CD8-positive, alpha-beta memory T cell (primary cell): ENCODE measurements around the gene HECW1. TPM values are rescaled to one million over a fixed set of nuclear protein-coding genes. Genes with fewer than 3 reads are reported as not detected.

Experiments used
- CTCF ChIA-PET: fragments of 350-600 bp; sonication (Branson Sonifier 250); formaldehyde crosslinking; loops from one replicate; lab custom pipeline; 2021; ENCODE audit warnings: antibody characterized with exemption; lab: Charles Lee
- POLR2A ChIA-PET: fragments of 350-600 bp; sonication (Branson Sonifier 250); formaldehyde crosslinking; loops from one replicate; lab custom pipeline; 2021; ENCODE audit warnings: antibody characterized with exemption; lab: Charles Lee
- DNase-seq, 5 donors: peaks; one replicate each; pipeline versions ENCODE4 v3.0.0 to v3.0.0-alpha.2; 2020 to 2022; ENCODE audit warnings: mixed read lengths in 1 of 5
- H3K27ac ChIP-seq: one replicate; pipeline ENCODE4 v1.7.0; 2013; ENCODE audit warnings: low read depth, mild to moderate bottlenecking, low read length, moderate library complexity
- H3K27me3 ChIP-seq: 2 replicates; pipeline ENCODE4 v1.7.0; 2013; ENCODE audit warnings: low read length, mild to moderate bottlenecking; ENCODE audit not compliant: insufficient read depth, poor library complexity, severe bottlenecking
- H3K36me3 ChIP-seq: 2 replicates; pipeline ENCODE4 v1.7.0; 2013; ENCODE audit warnings: mild to moderate bottlenecking, low read length, moderate library complexity; ENCODE audit not compliant: insufficient read depth
- H3K4me1 ChIP-seq: 2 replicates; pipeline ENCODE4 v1.7.0; 2013; ENCODE audit warnings: mild to moderate bottlenecking, low read length, moderate library complexity; ENCODE audit not compliant: insufficient read depth
- H3K4me3 ChIP-seq: 2 replicates; pipeline ENCODE4 v1.7.0; 2013; ENCODE audit warnings: mild to moderate bottlenecking, low read length
- H3K9me3 ChIP-seq: 2 replicates; pipeline ENCODE4 v1.7.0; 2013; ENCODE audit warnings: mild to moderate bottlenecking, low read length
- H3K27ac Mint-ChIP-seq, 8 donors: one replicate each; pipeline ENCODE4 v1.8.0; 2020 to 2021; ENCODE audit warnings: mixed read lengths in 8 of 8, mild to moderate bottlenecking in 6 of 8, inconsistent platforms in 3 of 8, moderate library complexity in 3 of 8
- H3K27me3 Mint-ChIP-seq, 2 donors: one replicate each; pipeline ENCODE4 v1.8.0; 2020 to 2021; ENCODE audit warnings: mixed read lengths in 2 of 2, mild to moderate bottlenecking in 1 of 2, moderate library complexity in 1 of 2
- H3K36me3 Mint-ChIP-seq, 3 donors: one replicate each; pipeline ENCODE4 v1.8.0; 2020 to 2021; ENCODE audit warnings: mixed read lengths in 3 of 3, inconsistent platforms in 1 of 3, mild to moderate bottlenecking in 1 of 3
- H3K4me1 Mint-ChIP-seq, 3 donors: one replicate each; pipeline ENCODE4 v1.8.0; 2020 to 2021; ENCODE audit warnings: mixed read lengths in 3 of 3, inconsistent platforms in 1 of 3, mild to moderate bottlenecking in 1 of 3
- H3K4me3 Mint-ChIP-seq, 7 donors: one replicate each; pipeline ENCODE4 v1.8.0; 2020 to 2021; ENCODE audit warnings: mixed read lengths in 7 of 7, mild to moderate bottlenecking in 6 of 7, moderate library complexity in 4 of 7, inconsistent platforms in 2 of 7
- H3K9me3 Mint-ChIP-seq, 5 donors: one replicate each; pipeline ENCODE4 v1.8.0; 2020 to 2022; ENCODE audit warnings: mixed read lengths in 5 of 5, mild to moderate bottlenecking in 3 of 5, moderate library complexity in 2 of 5, inconsistent platforms in 1 of 5
- polyA plus RNA-seq: library from polyadenylated mRNA; unstranded; fragments of 300-500 nt; fragmentation: Illumina TruSeq; gene quantifications from one replicate; pipeline ENCODE4 v1.2.3, GENCODE V29; 2021
- total RNA-seq, 2 experiments: library from RNA; stranded (reverse); gene quantifications; one replicate each; pipeline ENCODE4 v1.2.3, GENCODE V29; 2021

The HECW1 gene
- total and polyA plus RNA-seq, 3 experiments from 2014 or later = not detected

- no peaks in the 10 kb centered on the region for H3K4me1 Mint-ChIP-seq
- DNase-seq = no peak
- H3K4me3 ChIP-seq = no peak overlapping the region
- no peak overlapping the region for H3K4me3 Mint-ChIP-seq
- no peak overlapping the region for H3K27ac ChIP-seq
- no peaks in the 10 kb centered on the region for H3K9me3 ChIP-seq
- H3K36me3 ChIP-seq = no peaks in the 10 kb centered on the region
- H3K27me3 ChIP-seq = no peaks in the 10 kb centered on the region
- ChIA-PET CTCF (no interaction called here), POLR2A (no interaction called here)
- peaks cover 5 to 24% of the 10 kb centered on the region in 2 donors for H3K27me3 Mint-ChIP-seq
- no peaks in the 10 kb centered on the region for H3K4me1 ChIP-seq
- no peak overlapping the region for H3K27ac Mint-ChIP-seq
- no peaks in the 10 kb centered on the region for H3K9me3 Mint-ChIP-seq
- H3K36me3 Mint-ChIP-seq = no peaks in the 10 kb centered on the region
Observed at GRCh38 chr7:43469051-43469450, 356.6 kb downstream of the HECW1 start.

- POLR2A ChIA-PET = no interaction called here
- Histone ChIP-seq H3K27me3 (no peaks in the 10 kb centered on the region), H3K27ac (no peak overlapping the region), H3K4me3 (no peak overlapping the region), H3K36me3 (no peaks in the 10 kb centered on the region), H3K9me3 (no peaks in the 10 kb centered on the region), H3K4me1 (no peaks in the 10 kb centered on the region)
- Mint-ChIP-seq H3K27me3 (peaks cover 0 to 24% of the 10 kb centered on the region in 2 donors), H3K9me3 (no peaks in the 10 kb centered on the region), H3K4me3 (no peak overlapping the region), H3K36me3 (no peaks in the 10 kb centered on the region), H3K4me1 (no peaks in the 10 kb centered on the region), H3K27ac (peak overlapping the region in 1 of 8 donors; percentile 11)
- CTCF ChIA-PET = no interaction called here
- no peak for DNase-seq
Observed at GRCh38 chr7:43470110-43470509, 357.7 kb downstream of the HECW1 start.

- H3K36me3 Mint-ChIP-seq = no peaks in the 10 kb centered on the region
- CTCF ChIA-PET = no interaction called here
- Histone ChIP-seq H3K9me3 (no peaks in the 10 kb centered on the region), H3K4me1 (no peaks in the 10 kb centered on the region), H3K27me3 (no peaks in the 10 kb centered on the region), H3K27ac (no peak overlapping the region), H3K36me3 (no peaks in the 10 kb centered on the region), H3K4me3 (no peak overlapping the region)
- no peak overlapping the region for H3K27ac Mint-ChIP-seq
- H3K4me3 Mint-ChIP-seq = no peak overlapping the region
- peaks cover 3 to 6% (median 4%) of the 10 kb centered on the region in 3 donors for H3K4me1 Mint-ChIP-seq
- DNase-seq = no peak
- peaks cover 0 to 7% of the 10 kb centered on the region in 2 donors for H3K27me3 Mint-ChIP-seq
- no peaks in the 10 kb centered on the region for H3K9me3 Mint-ChIP-seq
- POLR2A ChIA-PET = no interaction called here
Observed at GRCh38 chr7:43475983-43476382, 363.5 kb downstream of the HECW1 start.

- H3K4me1 Mint-ChIP-seq = peaks cover 3 to 6% (median 4%) of the 10 kb centered on the region in 3 donors
- Histone ChIP-seq H3K4me1 (no peaks in the 10 kb centered on the region), H3K4me3 (no peak overlapping the region), H3K36me3 (no peaks in the 10 kb centered on the region), H3K27me3 (no peaks in the 10 kb centered on the region), H3K9me3 (no peaks in the 10 kb centered on the region), H3K27ac (no peak overlapping the region)
- H3K9me3 Mint-ChIP-seq = no peaks in the 10 kb centered on the region
- H3K4me3 Mint-ChIP-seq = no peak overlapping the region
- ChIA-PET CTCF (no interaction called here), POLR2A (no interaction called here)
- H3K27me3 Mint-ChIP-seq = peaks cover 0 to 7% of the 10 kb centered on the region in 2 donors
- H3K36me3 Mint-ChIP-seq = no peaks in the 10 kb centered on the region
- DNase-seq = no peak
- no peak overlapping the region for H3K27ac Mint-ChIP-seq
Observed at GRCh38 chr7:43476896-43477295, 364.4 kb downstream of the HECW1 start.

GRCh38 chr7:43479042-43479441 is 366.6 kb downstream of the HECW1 start:
- Mint-ChIP-seq H3K9me3 (no peaks in the 10 kb centered on the region), H3K36me3 (no peaks in the 10 kb centered on the region), H3K4me1 (peaks cover 3 to 6% (median 4%) of the 10 kb centered on the region in 3 donors), H3K27ac (no peak overlapping the region), H3K27me3 (peaks cover 7 to 8% of the 10 kb centered on the region in 2 donors), H3K4me3 (no peak overlapping the region)
- no peaks in the 10 kb centered on the region for H3K36me3 ChIP-seq
- no peak overlapping the region for H3K4me3 ChIP-seq
- ChIA-PET POLR2A (no interaction called here), CTCF (no interaction called here)
- DNase-seq = no peak
- no peak overlapping the region for H3K27ac ChIP-seq
- H3K4me1 ChIP-seq = no peaks in the 10 kb centered on the region
- H3K27me3 ChIP-seq = no peaks in the 10 kb centered on the region
- no peaks in the 10 kb centered on the region for H3K9me3 ChIP-seq

- ChIA-PET POLR2A (no interaction called here), CTCF (no interaction called here)
- no peak for DNase-seq
- H3K4me3 Mint-ChIP-seq = no peak overlapping the region
- H3K4me1 Mint-ChIP-seq = peaks cover 3 to 6% (median 4%) of the 10 kb centered on the region in 3 donors
- no peak overlapping the region for H3K4me3 ChIP-seq
- no peaks in the 10 kb centered on the region for H3K27me3 ChIP-seq
- H3K9me3 Mint-ChIP-seq = no peaks in the 10 kb centered on the region
- H3K36me3 Mint-ChIP-seq = no peaks in the 10 kb centered on the region
- H3K27ac ChIP-seq = no peak overlapping the region
- no peaks in the 10 kb centered on the region for H3K4me1 ChIP-seq
- H3K27me3 Mint-ChIP-seq = peaks cover 8 to 10% of the 10 kb centered on the region in 2 donors
- H3K36me3 ChIP-seq = no peaks in the 10 kb centered on the region
- H3K27ac Mint-ChIP-seq = no peak overlapping the region
- H3K9me3 ChIP-seq = no peaks in the 10 kb centered on the region
Observed at GRCh38 chr7:43479543-43479942, 367.1 kb downstream of the HECW1 start.

GRCh38 chr7:43480581-43480980 is 368.1 kb downstream of the HECW1 start:
- CTCF ChIA-PET = no interaction called here

GRCh38 chr7:43481902-43482678 is 369.6 kb downstream of the HECW1 start:
- H3K27me3 Mint-ChIP-seq = peaks cover 11 to 12% of the 10 kb centered on the region in 2 donors
- H3K4me1 Mint-ChIP-seq = peaks cover 3 to 6% (median 4%) of the 10 kb centered on the region in 3 donors
- Histone ChIP-seq H3K36me3 (no peaks in the 10 kb centered on the region), H3K27me3 (no peaks in the 10 kb centered on the region), H3K4me3 (no peak overlapping the region), H3K9me3 (no peaks in the 10 kb centered on the region), H3K4me1 (no peaks in the 10 kb centered on the region), H3K27ac (no peak overlapping the region)
- H3K36me3 Mint-ChIP-seq = no peaks in the 10 kb centered on the region
- H3K27ac Mint-ChIP-seq = no peak overlapping the region
- CTCF ChIA-PET = no interaction called here
- H3K9me3 Mint-ChIP-seq = no peaks in the 10 kb centered on the region
- POLR2A ChIA-PET = no interaction called here
- H3K4me3 Mint-ChIP-seq = no peak overlapping the region
- DNase-seq = no peak

More at GRCh38 chr7:43480581-43480980, 368.1 kb downstream of the HECW1 start:
- POLR2A ChIA-PET = no interaction called here
- Mint-ChIP-seq H3K9me3 (no peaks in the 10 kb centered on the region), H3K4me1 (peaks cover 3 to 6% (median 4%) of the 10 kb centered on the region in 3 donors), H3K27me3 (peaks cover 11 to 12% of the 10 kb centered on the region in 2 donors), H3K36me3 (no peaks in the 10 kb centered on the region), H3K4me3 (no peak overlapping the region), H3K27ac (no peak overlapping the region)
- Histone ChIP-seq H3K27ac (no peak overlapping the region), H3K9me3 (no peaks in the 10 kb centered on the region), H3K36me3 (no peaks in the 10 kb centered on the region), H3K4me3 (no peak overlapping the region), H3K27me3 (no peaks in the 10 kb centered on the region), H3K4me1 (no peaks in the 10 kb centered on the region)
- DNase-seq = no peak
